Suprapubic skin (tissue), 3 donors: ENCODE results near the gene CDKN2B-AS1.

ENCODE experiments used
- EP300 ChIP-seq: sonication (generic); formaldehyde crosslinking; IDR thresholded peaks from one replicate; pipeline ENCODE4 v1.6.1; 2017; ENCODE audit warnings: antibody characterized with exemption
- POLR2A ChIP-seq, 2 donors: fragments of 450-650 bp; IDR thresholded peaks; one replicate each; pipeline ENCODE4 v1.6.1; 2017; ENCODE audit warnings: antibody characterized with exemption in 2 of 2, mild to moderate bottlenecking in 2 of 2, moderate library complexity in 2 of 2
- TF ChIP-seq, protein P1 (sequence below), 2 donors: fragments of 200-600 bp in 1 of 2; fragments of 450-650 bp in 1 of 2; sonication (generic) in 1 of 2; IDR thresholded peaks; one replicate each; pipeline ENCODE4 v1.5.1; 2016 to 2019; ENCODE audit warnings: antibody characterized with exemption in 2 of 2, mild to moderate bottlenecking in 1 of 2, moderate library complexity in 1 of 2

DNA sequence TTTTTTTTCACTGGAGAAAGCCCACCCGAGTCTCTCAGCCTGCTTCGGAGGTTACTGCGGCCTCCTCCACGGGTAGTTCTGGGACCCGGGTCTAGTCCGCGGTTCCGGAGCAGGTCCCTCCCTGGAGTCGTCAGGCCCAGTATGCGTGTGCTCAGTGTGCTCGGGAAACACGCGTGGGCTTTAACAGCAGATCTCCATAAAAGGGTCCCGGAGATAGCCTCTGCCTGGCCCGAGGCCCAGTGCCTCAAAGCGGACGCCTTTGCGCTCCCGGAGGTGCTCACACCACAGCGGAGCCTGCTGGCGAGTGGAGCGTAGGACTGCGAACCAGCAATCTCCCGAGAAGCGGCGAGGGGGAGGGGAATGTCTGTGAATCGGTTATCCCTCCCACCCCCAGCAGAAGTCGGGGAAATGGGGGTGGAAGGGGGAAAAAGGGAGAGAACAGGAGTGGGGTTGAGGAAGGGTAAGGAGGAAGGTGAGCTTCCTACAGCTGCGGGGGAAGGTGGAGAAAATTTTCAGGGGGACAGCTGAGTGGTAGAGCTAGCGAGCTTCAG lies 29.1 kb upstream of the CDKN2B-AS1 start:
- TF ChIP-seq EP300 (no peak), POLR2A (IDR thresholded peaks at IDR 0.05) (no peak)
- TF ChIP-seq, protein P1, sequence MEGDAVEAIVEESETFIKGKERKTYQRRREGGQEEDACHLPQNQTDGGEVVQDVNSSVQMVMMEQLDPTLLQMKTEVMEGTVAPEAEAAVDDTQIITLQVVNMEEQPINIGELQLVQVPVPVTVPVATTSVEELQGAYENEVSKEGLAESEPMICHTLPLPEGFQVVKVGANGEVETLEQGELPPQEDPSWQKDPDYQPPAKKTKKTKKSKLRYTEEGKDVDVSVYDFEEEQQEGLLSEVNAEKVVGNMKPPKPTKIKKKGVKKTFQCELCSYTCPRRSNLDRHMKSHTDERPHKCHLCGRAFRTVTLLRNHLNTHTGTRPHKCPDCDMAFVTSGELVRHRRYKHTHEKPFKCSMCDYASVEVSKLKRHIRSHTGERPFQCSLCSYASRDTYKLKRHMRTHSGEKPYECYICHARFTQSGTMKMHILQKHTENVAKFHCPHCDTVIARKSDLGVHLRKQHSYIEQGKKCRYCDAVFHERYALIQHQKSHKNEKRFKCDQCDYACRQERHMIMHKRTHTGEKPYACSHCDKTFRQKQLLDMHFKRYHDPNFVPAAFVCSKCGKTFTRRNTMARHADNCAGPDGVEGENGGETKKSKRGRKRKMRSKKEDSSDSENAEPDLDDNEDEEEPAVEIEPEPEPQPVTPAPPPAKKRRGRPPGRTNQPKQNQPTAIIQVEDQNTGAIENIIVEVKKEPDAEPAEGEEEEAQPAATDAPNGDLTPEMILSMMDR (IDR thresholded peaks at IDR 0.05): peak in 1 of 2 donors; percentile 24
